HUES64 (cell line): ENCODE data around the gene CDH6.

Experiments
- H3K27ac ChIP-seq: 2 replicates; pipeline ENCODE4 v1.7.0; 2013; ENCODE audit warnings: low read depth, low read length, inconsistent platforms
- H3K27me3 ChIP-seq: 2 replicates; pipeline ENCODE4 v1.6.1; 2013; ENCODE audit warnings: mild to moderate bottlenecking, low read length; ENCODE audit not compliant: insufficient read depth
- H3K36me3 ChIP-seq: 2 replicates; pipeline ENCODE4 v1.6.1; 2013; ENCODE audit warnings: mild to moderate bottlenecking, low read length; ENCODE audit not compliant: insufficient read depth
- H3K4me1 ChIP-seq: 2 replicates; pipeline ENCODE4 v1.6.1; 2013; ENCODE audit warnings: mild to moderate bottlenecking, low read length, moderate library complexity; ENCODE audit not compliant: insufficient read depth
- H3K4me3 ChIP-seq: 2 replicates; pipeline ENCODE4 v1.5.1; 2013; ENCODE audit warnings: mild to moderate bottlenecking, low read length, moderate library complexity
- H3K9ac ChIP-seq: 2 replicates; pipeline ENCODE4 v1.6.1; 2013; ENCODE audit warnings: mild to moderate bottlenecking, low read depth, low read length
- H3K9me3 ChIP-seq: 2 replicates; pipeline ENCODE4 v1.6.1; 2013; ENCODE audit warnings: low read depth, low read length; ENCODE audit not compliant: insufficient read depth
- WGBS: fragments of 150-250, 120-280 bp; methylation state at CpG from one replicate; pipeline ENCODE4 v1.1.7; 2013; ENCODE audit warnings: missing lambda C conversion rate; 5-methylcytosine and 5-hydroxymethylcytosine counted together

The CDH6 gene

GRCh38 chr5:31247381-31247780 lies 53.9 kb downstream of the CDH6 start:
- Histone ChIP-seq H3K9ac (no peak overlapping the region), H3K27me3 (no peaks in the 10 kb centered on the region), H3K4me3 (no peak overlapping the region), H3K9me3 (no peaks in the 10 kb centered on the region), H3K27ac (no peak overlapping the region), H3K4me1 (no peaks in the 10 kb centered on the region), H3K36me3 (peaks cover 18% of the 10 kb centered on the region; the same call in 1 of the 2 replicates)

GRCh38 chr5:31250201-31250600 lies 56.7 kb downstream of the CDH6 start:
- H3K9ac ChIP-seq: no peak overlapping the region
- no peaks in the 10 kb centered on the region for H3K9me3 ChIP-seq
- no peak overlapping the region for H3K4me3 ChIP-seq
- no peaks in the 10 kb centered on the region for H3K4me1 ChIP-seq
- peaks cover 20% of the 10 kb centered on the region; the same call in 1 of the 2 replicates for H3K36me3 ChIP-seq
- 98% methylated on average over 3 of the region's 3 CpGs for WGBS
- H3K27me3 ChIP-seq: no peaks in the 10 kb centered on the region
- no peak overlapping the region for H3K27ac ChIP-seq

GRCh38 chr5:31251032-31251431 lies 57.5 kb downstream of the CDH6 start:
- WGBS: 93% methylated on average over 4 of the region's 4 CpGs
- no peak overlapping the region for H3K27ac ChIP-seq

GRCh38 chr5:31255041-31255440 lies 61.6 kb downstream of the CDH6 start:
- H3K4me1 ChIP-seq: no peaks in the 10 kb centered on the region
- no peak overlapping the region for H3K4me3 ChIP-seq
- H3K9me3 ChIP-seq: no peaks in the 10 kb centered on the region
- H3K27ac ChIP-seq: no peak overlapping the region
- peaks cover 14% of the 10 kb centered on the region; the same call in 1 of the 2 replicates for H3K36me3 ChIP-seq
- WGBS: 94% methylated on average over 9 of the region's 10 CpGs
- H3K9ac ChIP-seq: no peak overlapping the region
- H3K27me3 ChIP-seq: no peaks in the 10 kb centered on the region

More at GRCh38 chr5:31251032-31251431, 57.5 kb downstream of the CDH6 start:
- H3K36me3 ChIP-seq: peaks cover 20% of the 10 kb centered on the region; the same call in 1 of the 2 replicates
- H3K27me3 ChIP-seq: no peaks in the 10 kb centered on the region
- H3K9me3 ChIP-seq: no peaks in the 10 kb centered on the region
- no peak overlapping the region for H3K9ac ChIP-seq
- no peaks in the 10 kb centered on the region for H3K4me1 ChIP-seq
- no peak overlapping the region for H3K4me3 ChIP-seq

GRCh38 chr5:31268256-31268655 lies 74.8 kb downstream of the CDH6 start:
- no peak overlapping the region for H3K4me3 ChIP-seq
- no peak overlapping the region for H3K9ac ChIP-seq
- H3K4me1 ChIP-seq: peaks cover 15% of the 10 kb centered on the region
- no peak overlapping the region for H3K27ac ChIP-seq
- no peaks in the 10 kb centered on the region for H3K9me3 ChIP-seq
- peaks cover 26% of the 10 kb centered on the region; the same call in 1 of the 2 replicates for H3K36me3 ChIP-seq
- WGBS: 98% methylated on average over 2 of the region's 2 CpGs
- no peaks in the 10 kb centered on the region for H3K27me3 ChIP-seq

GRCh38 chr5:31268686-31269085 lies 75.2 kb downstream of the CDH6 start:
- Histone ChIP-seq H3K9me3 (no peaks in the 10 kb centered on the region), H3K27ac (no peak overlapping the region), H3K4me1 (peaks cover 19% of the 10 kb centered on the region), H3K27me3 (no peaks in the 10 kb centered on the region), H3K36me3 (peaks cover 26% of the 10 kb centered on the region; the same call in 1 of the 2 replicates), H3K4me3 (no peak overlapping the region), H3K9ac (no peak overlapping the region)
- WGBS: 93% methylated on average over 3 of the region's 4 CpGs

GRCh38 chr5:31269259-31269658 lies 75.8 kb downstream of the CDH6 start:
- H3K4me3 ChIP-seq: no peak overlapping the region
- peaks cover 26% of the 10 kb centered on the region; the same call in 1 of the 2 replicates for H3K36me3 ChIP-seq
- no peak overlapping the region for H3K27ac ChIP-seq
- H3K9me3 ChIP-seq: no peaks in the 10 kb centered on the region
- no peak overlapping the region for H3K9ac ChIP-seq
- H3K27me3 ChIP-seq: no peaks in the 10 kb centered on the region
- 88% methylated on average over 4 of the region's 4 CpGs for WGBS
- H3K4me1 ChIP-seq: peaks cover 25% of the 10 kb centered on the region

- no peak overlapping the region for H3K9ac ChIP-seq
- H3K4me3 ChIP-seq: no peak overlapping the region
- WGBS: 89% methylated on average over 5 of the region's 5 CpGs
- H3K27ac ChIP-seq: no peak overlapping the region
- peaks cover 25% of the 10 kb centered on the region for H3K4me1 ChIP-seq
- H3K9me3 ChIP-seq: no peaks in the 10 kb centered on the region
- H3K27me3 ChIP-seq: no peaks in the 10 kb centered on the region
- peaks cover 26% of the 10 kb centered on the region; the same call in 1 of the 2 replicates for H3K36me3 ChIP-seq
These were observed 76.9 kb downstream of the CDH6 start for GRCh38 chr5:31270396-31270795.

- Histone ChIP-seq H3K4me3 (no peak overlapping the region), H3K4me1 (peaks cover 25% of the 10 kb centered on the region), H3K9me3 (no peaks in the 10 kb centered on the region), H3K9ac (no peak overlapping the region; the same call in 1 of the 2 replicates), H3K27me3 (no peaks in the 10 kb centered on the region), H3K36me3 (peaks cover 26% of the 10 kb centered on the region; the same call in 1 of the 2 replicates), H3K27ac (no peak overlapping the region)
- WGBS: 81% methylated on average over 5 of the region's 6 CpGs
These were observed 78.1 kb downstream of the CDH6 start for GRCh38 chr5:31271567-31271966.

GRCh38 chr5:31273161-31273560 lies 79.7 kb downstream of the CDH6 start:
- Histone ChIP-seq H3K36me3 (peaks cover 19% of the 10 kb centered on the region; the same call in 1 of the 2 replicates), H3K27ac (no peak overlapping the region), H3K9me3 (no peaks in the 10 kb centered on the region), H3K4me1 (peaks cover 25% of the 10 kb centered on the region), H3K4me3 (no peak overlapping the region), H3K9ac (no peak overlapping the region), H3K27me3 (no peaks in the 10 kb centered on the region)
- 90% methylated on average over 10 of the region's 10 CpGs for WGBS

GRCh38 chr5:31273631-31274378 lies 80.3 kb downstream of the CDH6 start:
- Histone ChIP-seq H3K36me3 (peaks cover 14% of the 10 kb centered on the region; the same call in 1 of the 2 replicates), H3K27me3 (no peaks in the 10 kb centered on the region), H3K4me3 (no peak overlapping the region), H3K9ac (no peak overlapping the region), H3K27ac (no peak overlapping the region), H3K9me3 (no peaks in the 10 kb centered on the region), H3K4me1 (peaks cover 25% of the 10 kb centered on the region)
- WGBS: 87% methylated on average over 7 of the region's 8 CpGs
